Superior temporal gyrus (tissue), 1 donor: ENCODE data around the gene MAP4K4.
A peak's percentile ranks its signal among the peaks of the same experiment; 100 is the strongest.

ENCODE experiments used
- DNase-seq: peaks from one replicate; pipeline ENCODE4 v3.0.0-alpha.2; 2016; ENCODE audit errors: extremely low spot score

Gene MAP4K4

DNA sequence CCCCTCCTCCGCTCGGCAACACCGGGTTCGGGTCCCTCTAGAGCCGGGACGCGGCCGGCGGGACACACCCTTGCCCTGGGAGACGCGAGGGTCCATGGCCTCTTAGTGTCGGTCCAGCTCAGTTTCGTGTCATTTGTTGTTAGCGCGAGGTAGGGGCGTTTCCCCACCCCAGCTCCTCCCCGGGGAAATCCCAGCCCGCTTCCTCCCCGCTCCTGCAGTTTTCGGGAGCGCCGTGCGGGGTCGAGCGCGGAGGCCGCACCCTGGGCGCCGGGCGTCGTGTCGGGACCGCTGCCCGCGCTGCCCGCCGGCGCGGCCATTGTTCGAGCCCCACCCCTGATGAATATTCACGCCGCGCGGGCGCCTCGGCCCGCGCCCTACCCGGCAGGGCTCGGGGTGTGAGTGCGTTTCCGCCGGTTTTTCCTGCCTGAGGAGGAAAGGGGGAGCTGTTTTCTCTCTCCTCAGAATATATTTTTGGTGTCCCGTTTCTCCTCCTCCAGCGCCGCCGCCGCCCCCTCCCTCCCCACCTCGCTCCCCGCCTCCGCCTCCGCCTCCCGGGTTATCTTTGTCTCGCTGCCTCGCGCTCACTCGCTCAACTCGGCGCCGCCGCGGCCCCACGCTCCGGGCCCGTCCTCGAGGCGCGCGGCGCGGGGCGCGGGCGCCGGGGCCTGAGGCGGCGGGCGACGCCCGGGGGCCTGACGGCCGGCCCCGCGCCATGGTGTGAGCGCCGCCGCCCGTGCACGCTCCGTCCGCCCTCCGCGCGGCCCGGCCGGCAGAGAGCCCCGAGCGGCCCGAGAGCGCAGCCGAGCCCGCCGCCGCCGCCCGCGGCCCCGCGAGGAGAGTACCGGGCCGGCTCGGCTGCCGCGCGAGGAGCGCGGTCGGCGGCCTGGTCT lies at the start of gene MAP4K4:
TSS of gene MAP4K4 (plus strand) at position 584 of the 890 bp plus-strand sequence. CDS start 374 bp downstream, outside the sequence.
- DNase-seq = peak; percentile 85

DNA sequence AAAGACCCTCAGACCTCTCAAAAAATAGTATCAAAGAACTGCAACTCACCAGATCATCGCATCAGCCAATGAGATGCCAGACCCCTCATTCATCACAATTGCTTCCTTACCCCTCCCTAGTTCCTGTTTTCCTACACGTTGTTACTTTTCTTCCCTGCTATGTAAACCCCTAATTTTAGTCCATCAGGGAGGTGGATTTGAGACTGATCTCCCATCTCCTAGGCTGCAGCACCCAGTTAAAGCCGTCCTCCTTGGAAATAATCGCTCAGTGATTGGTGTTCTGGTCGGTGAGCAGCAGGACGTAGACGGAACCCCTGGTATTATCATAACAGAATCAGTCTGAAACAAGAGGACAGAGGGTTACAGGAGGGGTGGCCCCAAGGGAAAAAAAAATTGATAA lies 44.0 kb upstream of the MAP4K4 start:
- no peak for DNase-seq

GRCh38 chr2:101655702-101656422 lies 41.6 kb upstream of the MAP4K4 start:
- no peak for DNase-seq

DNA sequence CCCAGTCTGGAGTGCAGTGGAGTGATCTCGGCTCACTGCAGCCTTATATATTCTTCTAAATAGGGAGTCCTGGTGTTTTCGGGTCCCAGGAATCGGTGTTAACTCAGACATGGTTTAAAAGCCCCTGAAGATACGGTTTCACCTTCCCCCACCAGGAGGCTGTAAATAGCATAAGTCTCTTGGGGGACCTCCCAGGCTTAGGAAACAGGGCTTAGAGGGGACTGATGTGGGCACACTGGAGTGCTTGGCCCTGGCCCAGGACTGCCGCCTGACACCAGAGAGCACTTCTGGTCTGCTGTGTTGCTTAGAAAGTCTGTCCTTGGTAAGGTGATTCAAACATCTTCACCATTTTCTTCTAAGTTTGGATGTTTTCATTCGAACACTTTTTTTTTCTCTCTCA lies 39.7 kb upstream of the MAP4K4 start:
- DNase-seq = no peak

DNA sequence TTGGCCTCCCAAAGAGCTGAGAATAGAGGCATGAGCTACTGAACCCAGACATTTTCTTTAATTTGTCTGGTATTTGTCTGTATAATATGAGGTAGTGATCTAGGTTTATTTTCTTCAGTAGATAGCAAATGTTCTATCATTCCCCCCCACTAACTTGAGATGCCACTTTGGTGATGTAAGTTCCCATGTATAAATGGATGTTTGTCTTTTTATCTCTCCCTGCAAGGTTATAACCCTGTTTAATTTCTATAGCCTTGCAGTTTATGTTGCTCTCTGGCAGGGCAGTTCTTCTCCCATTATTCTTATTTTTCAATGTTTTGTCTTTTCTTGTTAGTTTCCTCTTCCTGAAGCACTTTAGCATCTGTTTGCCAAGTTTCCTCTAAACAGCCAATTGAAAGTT lies 39.1 kb upstream of the MAP4K4 start:
- no peak for DNase-seq

DNA sequence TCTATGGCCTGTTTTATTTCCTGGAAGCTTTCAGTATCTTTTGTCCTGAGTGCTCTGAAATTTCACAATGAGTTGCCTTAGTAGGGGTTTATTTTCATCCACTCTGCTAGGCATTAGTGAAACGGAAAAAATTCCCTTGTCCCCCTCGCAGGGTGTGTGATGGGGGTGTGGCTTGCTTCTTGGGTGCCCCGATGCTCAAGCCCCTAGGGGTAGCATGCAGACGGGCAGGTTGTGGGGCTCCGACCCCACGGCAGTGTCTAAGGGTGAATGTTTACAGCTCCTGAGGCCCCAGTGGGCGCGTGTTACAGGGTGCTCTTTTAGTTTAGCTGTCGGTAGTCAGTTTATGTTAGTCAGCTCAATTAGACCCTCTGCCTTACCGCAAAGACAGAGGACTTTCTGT lies 32.2 kb upstream of the MAP4K4 start:
- DNase-seq = no peak

DNA sequence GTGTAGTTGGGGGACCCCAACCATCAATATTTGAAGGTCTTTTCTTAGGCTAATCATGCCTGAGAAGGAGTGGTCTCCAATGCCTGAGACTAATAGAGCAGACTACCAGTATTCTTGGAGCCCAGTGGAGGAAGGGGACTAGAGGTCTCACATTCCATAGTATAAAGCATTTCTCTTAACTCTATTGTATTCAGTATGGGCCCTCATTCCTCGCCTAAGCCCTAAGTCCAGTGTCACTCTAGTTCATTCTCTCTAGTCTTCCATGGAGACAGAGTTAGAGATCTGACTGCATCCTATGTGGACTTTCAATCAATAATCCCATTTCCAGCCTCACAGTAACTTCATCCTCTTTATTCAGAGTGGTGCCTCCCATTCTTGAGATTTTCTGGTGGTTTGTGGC lies 29.7 kb upstream of the MAP4K4 start:
- DNase-seq = no peak

- no peak for DNase-seq
Observed at GRCh38 chr2:101672047-101672446, 25.5 kb upstream of the MAP4K4 start.

- DNase-seq = no peak
Observed at GRCh38 chr2:101673920-101674319, 23.6 kb upstream of the MAP4K4 start.

DNA sequence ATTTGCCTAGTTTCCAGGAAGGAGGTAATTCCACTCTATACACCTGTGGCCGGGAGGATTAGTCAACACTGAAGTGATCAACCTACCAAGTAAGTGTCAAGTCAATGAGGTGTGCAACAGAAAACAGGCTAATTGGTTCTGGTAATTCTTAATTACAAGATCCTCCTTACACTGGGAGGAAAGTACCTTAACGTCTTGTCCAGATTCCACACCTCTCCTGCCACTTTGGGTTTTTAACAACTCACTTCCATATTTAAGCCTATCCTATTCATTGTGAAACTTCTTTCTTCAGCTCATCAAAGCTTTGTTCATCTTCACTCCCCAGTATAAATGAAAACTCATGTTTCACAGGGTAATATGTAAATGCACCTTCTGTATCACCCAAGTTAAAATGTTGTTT lies 22.0 kb upstream of the MAP4K4 start:
- DNase-seq = no peak

GRCh38 chr2:101676674-101677073 lies 20.8 kb upstream of the MAP4K4 start:
- DNase-seq = no peak

- no peak for DNase-seq
Observed at GRCh38 chr2:101677658-101678057, 19.8 kb upstream of the MAP4K4 start.

GRCh38 chr2:101678379-101678778 lies 19.1 kb upstream of the MAP4K4 start:
- no peak for DNase-seq

GRCh38 chr2:101679037-101679726 lies 18.3 kb upstream of the MAP4K4 start:
- peak; percentile 20 for DNase-seq

GRCh38 chr2:101679801-101680487 lies 17.6 kb upstream of the MAP4K4 start:
- DNase-seq = no peak

GRCh38 chr2:101682311-101682710 lies 15.2 kb upstream of the MAP4K4 start:
- DNase-seq = no peak

DNA sequence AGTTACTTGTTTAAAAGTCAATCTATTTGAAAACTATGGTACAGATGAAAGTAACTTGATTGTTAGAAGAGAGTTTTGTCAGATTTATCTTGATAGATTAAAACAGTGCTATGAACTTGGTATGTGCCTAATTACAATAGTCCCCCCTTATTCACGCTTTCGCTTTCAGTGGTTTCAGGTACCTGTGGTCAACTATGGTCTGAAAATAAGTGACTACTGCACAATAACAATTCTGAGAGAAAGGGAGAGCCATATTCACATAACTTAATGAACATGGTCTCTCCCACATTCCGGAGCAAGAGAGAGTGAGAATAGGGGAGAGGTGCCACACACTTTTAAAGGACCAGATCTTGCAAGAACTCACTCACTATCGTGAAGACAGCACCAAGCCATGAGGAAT lies 13.2 kb upstream of the MAP4K4 start:
- no peak for DNase-seq

DNA sequence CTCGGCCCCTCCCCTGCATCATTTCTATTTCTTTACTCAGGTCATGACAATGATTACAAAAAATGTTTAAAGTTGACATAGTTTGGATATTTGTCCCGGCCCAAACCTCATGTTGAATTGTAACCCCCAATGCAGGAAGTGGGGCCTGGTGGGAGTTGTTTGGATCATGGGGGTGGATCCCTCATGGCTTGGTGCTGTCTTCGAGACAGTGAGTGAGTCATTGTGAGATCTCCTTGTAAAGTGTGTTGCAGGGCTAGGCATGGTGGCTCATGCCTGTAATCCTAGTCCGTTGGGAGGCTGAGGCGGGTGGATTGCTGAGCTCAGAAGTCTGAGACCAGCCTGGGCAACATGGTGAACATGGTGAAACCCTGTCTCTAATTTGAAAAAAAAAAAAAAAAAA lies 9.2 kb upstream of the MAP4K4 start:
- no peak for DNase-seq

GRCh38 chr2:101689114-101689825 lies 8.2 kb upstream of the MAP4K4 start:
- DNase-seq = no peak

DNA sequence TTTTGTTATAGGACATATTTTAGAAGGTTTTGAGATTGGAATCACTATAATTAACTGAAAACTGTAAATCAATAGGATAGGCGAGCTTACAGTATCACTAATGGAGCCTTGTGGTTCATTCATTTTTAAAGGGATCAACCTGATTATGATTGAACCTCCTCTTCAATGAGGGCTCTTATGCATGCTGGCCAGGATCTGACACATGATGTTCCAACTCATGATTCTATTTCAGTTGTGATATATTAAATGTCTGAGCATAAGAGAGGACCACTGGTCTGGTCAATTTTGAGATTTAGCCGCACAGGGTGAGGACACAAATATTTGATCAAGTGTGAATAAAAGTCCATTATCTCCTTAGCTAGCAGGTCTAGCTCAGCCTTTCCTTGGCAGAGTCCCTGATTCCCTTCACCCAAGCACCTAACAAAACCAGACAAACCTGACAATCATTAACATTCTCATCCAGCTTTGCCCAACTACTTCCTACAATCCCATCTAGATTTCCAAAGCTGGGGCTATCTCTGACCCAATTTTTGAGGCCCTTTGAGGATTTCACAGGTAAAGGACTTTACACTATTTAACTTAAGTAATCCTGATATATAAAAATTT lies 6.9 kb upstream of the MAP4K4 start:
- no peak for DNase-seq

GRCh38 chr2:101692041-101692440 lies 5.5 kb upstream of the MAP4K4 start:
- DNase-seq = no peak
